ENCODE measurements around the gene ELL.

- no peak for TF ChIP-seq EZH2 (IDR thresholded peaks at IDR 0.05)
- TF ChIP-seq POLR2AphosphoS5 (IDR thresholded peaks at IDR 0.05; ENCODE audit: borderline replicate concordance, low read depth, low read length) = no peak
Measured at GRCh38 chr19:18445262-18445948, 76.5 kb downstream of the ELL start.

All from SK-N-MC (cell line).